Suppressor macrophage treated with lipopolysaccharide for 1 hour (primary cell): ENCODE results near the gene LIPG.
"Not testable (repeated sequence)": the region's sequence is repeated elsewhere in the genome, so short reads cannot be mapped to it uniquely, and the experiment has no call there.

ENCODE experiments used
- DNase-seq, 3 donors: peaks; one replicate each; pipeline ENCODE4 v3.0.0-alpha.2; 2020 to 2022

LIPG gene

DNA sequence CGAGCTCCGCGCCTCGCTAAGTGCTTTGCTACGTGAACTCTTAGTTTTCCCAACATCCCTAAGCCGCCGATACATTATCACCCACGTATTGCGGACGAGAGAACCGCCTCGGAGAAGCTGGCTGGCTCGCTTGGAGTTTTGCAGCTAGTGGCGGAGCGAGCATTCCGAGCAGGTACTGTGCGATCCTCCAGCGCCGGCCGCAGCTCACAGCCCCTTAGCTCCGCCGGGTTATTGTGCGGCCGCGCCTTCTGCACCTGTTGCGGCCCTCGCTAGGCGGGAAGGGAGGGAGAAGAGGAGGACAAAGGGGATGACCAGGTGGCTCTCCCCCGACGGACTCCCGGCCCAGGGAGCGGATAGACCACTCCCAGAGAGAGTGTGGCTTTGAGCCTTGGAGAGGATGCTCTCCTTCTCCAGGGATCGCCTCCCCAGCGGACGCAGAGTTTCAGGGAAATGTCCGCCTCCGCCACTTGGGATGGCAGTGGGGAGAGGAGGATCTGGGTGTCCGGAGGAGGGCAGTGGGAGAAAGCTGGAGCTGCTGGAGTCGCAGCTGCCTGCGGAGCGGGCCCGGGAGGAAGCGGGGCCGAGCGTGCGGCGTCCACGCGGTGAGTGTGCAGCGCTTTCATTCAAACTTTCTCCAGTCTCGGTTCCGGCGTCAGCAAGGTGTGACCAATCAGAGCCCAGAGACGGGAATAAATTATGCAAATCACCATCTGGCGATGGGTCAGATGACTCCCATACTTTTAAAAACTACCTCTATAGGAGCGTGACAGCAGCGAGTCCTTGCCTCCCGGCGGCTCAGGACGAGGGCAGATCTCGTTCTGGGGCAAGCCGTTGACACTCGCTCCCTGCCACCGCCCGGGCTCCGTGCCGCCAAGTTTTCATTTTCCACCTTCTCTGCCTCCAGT, at the start of gene LIPG:
TSS of gene LIPG (plus strand) at position 769 of the 905 bp plus-strand sequence. CDS start 252 bp downstream, outside the sequence.
- peak; percentile 34 to 47 (median 36) for DNase-seq

DNA sequence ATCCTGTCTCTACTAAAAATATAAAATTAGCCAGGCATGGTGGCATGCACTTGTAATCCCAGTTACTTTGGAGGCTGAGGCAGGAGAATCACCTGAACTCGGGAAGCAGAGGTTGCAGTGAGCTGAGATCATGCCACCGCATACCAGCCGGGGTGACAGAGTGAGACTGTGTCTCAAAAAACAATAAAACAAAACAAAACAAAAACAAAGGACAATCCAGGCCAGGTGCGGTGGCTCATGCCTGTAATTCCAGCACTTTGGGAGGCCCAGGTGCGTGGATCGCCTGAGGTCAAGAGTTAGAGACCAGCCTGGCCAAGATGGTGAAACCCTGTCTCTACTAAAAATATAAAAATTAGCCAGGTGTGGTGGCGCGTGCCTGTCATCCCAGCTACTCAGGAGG, 49.0 kb upstream of the LIPG start:
- not testable (repeated sequence) for DNase-seq

DNA sequence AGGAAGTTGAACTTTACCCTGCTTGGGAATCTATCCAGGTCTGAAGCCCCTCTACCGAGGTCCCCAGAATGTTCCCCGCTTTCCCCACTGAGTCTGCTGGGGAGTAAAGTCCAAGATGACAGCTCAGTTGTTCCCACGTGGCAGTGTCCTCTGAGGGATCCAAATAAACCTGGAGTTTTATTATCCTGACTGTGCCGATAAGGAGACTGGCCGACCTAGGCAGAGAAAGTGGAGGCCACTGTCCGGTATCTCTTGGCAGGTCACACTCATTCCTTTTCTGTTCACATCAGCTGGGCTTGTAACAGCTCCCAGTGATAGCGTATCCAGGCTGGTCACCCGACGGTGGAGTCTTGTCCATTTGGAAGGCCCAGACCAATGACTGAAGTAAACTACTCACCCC, 47.3 kb upstream of the LIPG start:
- no peak for DNase-seq

DNA sequence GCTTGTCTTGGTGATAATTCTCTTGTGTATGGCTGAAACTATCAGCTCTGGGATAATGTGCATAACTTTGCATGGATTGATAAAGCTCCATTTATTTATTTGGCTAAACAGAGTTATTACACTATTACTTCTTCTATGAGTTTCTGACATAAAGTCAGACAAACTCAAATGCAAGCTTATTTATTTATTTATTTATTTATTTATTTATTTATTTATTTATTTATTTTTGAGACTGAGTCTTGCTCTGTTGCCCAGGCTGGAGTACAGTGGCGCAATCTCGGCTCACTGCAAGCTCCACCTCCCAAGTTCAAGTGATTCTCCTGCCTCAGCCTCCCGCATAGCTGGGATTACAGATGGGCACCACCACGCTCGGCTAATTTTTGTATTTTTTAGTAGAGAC, 46.9 kb upstream of the LIPG start:
- not testable (repeated sequence) for DNase-seq

DNA sequence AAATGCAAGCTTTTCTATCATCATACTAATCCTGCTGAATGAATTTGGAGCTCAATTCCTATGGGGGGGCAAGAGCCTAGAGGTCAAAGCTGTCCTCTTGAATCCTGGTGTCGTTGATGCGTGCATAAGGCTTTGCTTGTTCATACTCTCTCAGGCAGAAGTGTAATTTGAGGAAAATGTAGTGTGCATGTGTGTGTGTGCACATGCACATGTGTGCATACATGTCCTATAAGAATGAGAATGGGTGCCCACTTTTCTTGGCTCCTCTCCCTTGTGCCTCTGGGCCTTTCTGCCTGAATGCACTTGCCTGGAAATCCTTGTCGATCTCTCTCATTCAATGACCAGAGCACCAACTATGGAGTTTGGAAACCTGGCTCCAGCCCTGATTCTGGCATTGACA, 46.3 kb upstream of the LIPG start:
- DNase-seq: no peak

DNA sequence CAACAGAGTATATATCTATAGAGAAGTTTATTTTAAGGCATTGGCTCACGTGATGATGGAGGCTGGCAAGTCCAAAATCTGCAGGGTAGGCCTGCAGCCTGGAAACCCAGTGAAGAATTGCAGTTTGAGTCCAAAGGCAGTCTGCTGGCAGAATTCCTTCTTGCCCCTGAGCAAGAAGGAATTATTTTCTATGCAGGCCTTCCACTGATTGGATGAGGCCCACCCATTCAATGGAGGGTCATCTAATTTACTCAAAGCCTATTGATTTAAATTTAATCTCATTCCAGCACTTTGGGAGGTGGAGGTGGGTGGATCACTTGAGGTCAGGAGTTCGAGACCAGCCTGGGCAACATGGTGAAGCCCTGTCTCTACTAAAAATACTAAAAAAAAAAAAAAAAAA, 44.4 kb upstream of the LIPG start:
- no peak for DNase-seq

DNA sequence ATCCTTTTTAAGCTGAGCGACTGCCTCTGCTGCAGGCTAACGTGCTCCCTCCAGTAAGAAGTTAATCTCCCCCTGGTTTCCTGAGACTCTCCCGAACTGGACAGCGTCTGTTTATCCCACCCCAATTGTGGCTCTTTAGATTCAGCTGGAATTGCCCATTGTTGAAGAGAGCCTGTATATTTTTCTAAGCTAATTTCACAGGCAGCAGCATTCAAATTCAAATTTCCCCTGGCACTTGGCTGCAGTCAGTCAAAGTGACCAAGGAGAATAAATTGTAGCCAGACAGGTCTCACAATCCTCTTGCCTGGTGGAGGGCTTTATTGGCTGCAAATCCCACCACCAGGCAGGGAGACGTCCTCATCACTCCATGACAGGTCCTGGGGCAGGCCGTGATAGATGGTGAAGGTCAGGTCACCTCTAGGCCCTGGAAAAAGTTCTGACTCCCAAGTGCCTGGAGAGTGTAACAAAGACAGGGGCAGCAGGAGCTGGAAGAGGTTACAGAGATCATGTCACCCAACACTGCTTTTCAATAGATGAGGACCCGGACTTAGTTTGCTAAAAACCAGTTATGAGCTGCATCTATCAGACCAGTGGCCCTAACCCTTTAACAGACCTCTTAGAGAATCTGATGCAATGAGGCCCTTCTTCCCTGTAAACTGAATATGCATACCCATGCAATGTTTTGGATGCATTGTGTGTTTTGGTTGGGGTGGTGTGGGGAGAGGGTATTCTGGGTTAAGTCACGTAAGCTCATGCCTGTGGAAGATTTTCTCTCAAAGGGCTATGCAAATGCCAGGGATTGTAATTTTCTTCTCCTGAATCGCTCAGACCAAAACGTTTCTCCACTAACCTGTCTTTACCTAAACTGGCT, 42.5 kb upstream of the LIPG start:
- no peak for DNase-seq

DNA sequence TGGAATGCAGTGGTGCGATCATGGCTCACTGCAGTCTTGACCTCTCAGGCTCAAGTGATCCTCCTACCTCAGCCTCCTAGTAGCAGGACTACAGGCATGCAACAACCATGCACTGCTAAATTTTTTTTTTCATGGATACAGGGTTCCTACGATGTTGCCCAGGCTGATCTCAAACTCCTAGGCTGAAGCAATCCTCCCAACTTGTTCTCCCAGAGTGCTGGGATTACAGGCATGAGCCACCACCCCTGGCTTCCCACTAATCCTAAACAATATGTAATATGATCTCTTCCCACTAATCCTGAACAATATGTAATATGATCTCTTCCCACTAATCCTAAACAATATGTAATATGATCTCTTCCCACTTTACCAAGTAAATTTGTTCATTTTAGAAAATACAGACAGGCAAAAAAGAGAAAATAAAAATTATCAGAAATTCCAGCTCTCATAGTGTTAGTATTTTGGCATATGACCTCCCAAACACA, 41.2 kb upstream of the LIPG start:
- DNase-seq: no peak

DNA sequence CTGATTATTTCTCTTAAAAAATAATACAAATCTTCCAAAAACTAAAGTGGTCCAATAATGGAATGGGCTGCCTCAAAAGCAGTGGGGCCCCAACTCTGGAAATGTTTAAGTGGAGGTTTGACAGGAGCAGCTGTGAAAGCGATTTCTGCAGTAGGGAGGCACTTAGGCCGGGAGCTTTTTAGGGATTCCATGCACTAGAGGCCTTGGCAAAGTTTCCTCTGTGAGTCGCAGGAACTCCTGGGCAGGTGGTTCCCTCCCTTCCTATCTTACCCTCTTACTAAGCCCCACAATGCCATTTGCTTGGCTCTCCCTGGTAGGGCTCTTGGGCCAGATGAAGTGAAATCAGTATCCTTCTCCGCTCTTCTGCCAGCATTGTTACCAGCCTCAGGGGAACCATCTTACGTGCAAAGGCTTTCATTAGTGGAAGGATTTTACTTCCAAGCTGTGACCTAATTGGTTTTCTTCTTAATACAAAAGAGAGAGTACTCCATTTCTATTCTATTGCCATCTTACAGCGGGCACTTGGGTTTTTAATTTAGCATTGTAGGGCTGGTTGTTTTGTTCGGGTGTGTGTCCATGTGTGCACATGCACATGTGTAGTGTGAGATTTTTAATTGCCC, 40.5 kb upstream of the LIPG start:
- DNase-seq: no peak

DNA sequence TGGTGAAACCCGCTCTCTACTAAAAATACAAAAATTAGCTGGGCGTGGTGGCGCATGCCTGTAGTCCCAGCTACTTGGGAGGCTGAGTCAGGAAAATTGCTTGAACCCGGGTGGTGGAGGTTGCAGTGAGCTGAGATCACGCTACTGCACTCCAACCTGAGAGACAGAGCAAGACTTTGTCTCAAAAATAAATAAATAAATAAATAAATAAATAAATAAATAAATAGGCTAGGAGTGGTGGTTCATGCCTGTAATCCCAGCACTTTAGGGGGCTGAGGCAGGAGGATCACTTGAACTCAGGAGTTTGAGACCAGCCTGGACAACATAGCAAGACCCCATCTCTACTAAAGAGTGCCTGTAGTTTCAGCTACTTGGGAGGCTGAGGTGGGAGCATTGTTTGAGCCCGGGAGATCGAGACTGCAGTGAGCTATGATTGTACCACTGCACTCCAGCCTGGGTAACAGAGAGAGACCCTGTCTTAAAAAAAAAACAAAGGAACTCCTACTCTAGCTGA, 38.2 kb upstream of the LIPG start:
- DNase-seq: not testable (repeated sequence)

DNA sequence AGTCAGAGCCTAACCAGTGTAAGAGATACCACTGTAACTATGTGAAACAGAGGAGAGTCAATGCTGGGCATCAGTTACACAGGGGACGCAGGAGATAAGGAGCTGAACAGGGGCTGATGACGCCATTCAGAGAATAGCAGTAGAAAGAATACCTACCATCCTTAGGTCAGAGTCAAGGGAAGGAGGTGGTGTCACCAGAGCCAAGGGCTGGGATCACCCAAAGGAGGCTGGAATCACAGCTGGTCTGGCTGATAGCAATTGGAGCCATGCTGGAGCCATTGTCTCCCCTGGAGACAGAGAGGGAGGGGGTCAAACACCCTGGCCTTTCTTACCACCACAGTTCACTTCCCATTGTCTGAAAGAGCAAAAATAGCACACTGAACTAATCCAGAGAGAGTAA, 37.5 kb upstream of the LIPG start:
- DNase-seq: no peak

DNA sequence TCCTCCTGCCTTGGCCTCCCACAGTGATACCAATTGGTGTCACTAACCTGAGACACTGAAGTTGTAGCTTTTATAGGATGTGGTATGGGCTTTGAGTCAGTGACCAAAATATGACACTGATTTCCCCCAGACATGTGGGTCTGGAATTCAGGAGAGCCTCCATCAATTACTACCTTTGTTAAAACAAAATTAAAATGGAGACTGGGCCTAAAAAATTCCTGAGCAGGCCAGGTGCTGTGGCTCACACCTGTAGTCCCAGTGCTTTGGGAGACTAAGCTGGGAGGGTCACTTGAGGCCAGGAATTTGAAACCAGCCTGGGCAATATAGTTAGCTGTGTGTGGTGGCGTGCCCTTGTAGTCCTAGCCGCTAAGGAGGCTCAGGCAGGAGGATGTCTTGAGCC, 36.9 kb upstream of the LIPG start:
- DNase-seq: no peak

DNA sequence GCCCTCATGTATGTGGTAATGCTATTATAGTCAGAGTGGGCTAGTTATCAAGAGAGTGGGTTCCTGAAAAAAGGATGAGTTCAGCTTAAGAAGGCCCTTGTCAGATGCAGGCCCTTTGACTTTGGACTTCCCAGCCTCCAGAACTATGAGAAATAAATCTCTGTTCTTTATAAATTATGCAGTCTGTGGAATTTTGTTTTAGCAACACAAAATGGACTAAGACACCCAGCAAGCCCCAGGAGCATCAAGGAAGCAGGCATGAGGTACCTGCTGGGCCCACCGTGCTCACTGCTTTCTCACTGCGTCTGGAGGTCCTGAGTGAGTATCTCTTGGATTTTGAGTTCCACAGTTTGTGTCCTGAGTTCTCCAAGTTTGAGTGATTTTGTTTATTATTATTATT, 35.9 kb upstream of the LIPG start:
- DNase-seq: no peak

DNA sequence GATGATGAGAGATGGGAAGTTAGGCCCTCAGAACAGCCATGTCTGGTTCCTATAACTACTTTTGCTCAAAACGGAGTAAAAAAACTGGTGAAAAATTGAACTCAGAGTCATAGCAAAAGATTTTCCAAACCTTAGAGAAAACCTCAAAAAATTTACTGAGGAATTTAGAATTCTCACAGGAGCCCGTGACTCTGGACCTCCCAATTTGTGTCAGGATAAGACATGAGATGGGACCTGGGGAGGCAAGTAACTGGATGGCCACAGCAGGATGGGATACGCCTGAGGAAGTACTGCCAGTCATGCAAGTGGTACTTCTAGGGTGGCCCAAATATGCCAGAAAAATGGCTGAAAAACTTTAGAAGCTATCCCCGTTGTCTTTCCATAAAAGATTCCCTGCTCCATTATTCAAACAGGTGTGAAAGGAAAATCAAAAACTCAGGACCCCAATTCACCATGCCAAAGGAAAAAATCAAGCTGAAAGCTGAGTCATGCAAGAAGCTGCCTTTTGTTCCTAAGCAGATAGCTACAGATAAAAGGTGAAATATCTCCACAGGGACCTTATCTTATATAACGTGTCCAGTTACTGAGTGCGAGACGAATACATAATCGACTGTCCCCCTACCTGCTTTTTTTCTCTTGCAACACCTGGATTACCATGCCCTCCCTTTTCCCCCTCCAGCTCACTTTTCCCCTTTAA, 34.1 kb upstream of the LIPG start:
- no peak for DNase-seq

DNA sequence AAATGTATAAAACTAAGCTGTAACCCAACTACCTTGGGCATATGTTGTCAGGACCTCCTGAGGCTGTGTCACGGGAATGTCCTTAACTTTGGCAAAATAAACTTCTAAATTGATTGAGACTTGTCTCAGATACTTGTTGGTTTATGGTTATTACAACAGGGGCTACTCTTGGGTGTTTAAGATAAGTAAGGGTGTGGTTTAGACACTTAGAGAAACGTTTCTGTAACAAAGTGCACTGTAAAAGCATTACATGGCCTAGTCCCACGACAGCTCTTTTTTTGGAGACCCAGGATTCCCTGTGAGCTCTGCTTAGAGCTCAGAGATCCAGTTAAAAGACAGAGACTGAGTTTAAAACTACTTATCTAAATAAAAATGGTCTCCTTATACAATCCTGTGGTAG, 32.3 kb upstream of the LIPG start:
- no peak for DNase-seq

DNA sequence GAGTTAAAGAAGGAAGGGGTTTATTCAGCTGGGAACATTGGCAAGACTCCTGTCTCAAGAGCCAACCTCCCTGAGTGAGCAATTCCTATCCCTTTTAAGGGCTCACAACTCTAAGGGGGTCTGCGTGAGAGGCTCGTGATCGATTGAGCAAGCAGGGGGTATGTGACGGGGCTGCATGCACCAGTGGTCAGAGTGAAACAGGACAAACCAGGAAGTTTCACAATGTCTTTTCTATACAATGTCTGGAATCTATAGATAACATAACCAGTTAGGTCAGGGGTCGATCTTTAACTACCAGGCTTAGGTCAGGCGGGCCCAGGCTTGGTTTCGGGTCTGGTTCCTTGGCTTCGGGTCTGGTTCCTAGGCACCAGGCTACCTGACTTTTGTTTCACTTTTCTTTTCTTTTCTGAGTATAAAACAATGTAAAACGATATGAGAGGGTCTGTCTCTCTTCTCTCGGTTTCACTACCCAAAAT, 30.1 kb upstream of the LIPG start:
- DNase-seq: peak in 2 of 3 donors; percentile 5 to 30

DNA sequence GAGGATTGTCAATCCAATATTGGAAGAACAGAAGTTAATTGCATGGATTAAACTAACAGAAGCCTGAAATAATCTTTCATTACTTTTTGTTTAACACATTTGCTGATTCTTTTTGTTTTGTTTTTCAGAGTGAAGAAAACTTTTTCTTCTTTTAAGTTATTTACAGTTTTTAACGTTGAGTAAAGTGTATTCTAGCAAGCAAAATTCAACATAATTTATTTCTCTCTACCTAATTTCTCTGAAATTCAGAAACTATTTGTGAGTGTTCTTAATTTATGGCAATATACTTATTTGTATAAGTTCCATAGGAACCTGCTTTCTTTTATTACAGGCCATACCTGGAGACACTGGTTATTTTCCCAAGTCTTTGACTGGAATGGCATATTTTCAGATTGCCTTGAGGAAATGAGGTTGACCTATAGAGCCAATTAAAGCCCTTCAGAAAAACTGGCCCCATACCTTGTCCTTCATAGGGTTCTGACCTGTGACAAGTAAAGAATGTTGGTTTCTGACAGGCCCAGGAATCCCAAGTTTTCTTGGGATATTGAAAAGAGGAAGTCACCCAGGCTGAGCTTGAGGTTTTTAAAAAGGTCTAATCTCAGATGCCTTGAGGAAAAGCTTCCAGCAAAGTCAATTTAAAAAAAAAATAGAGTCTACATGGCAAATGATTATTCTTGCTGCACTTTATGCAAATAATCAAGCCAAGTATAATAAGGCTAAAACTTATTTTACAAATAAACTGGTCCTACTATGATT, 26.8 kb upstream of the LIPG start:
- DNase-seq: no peak

DNA sequence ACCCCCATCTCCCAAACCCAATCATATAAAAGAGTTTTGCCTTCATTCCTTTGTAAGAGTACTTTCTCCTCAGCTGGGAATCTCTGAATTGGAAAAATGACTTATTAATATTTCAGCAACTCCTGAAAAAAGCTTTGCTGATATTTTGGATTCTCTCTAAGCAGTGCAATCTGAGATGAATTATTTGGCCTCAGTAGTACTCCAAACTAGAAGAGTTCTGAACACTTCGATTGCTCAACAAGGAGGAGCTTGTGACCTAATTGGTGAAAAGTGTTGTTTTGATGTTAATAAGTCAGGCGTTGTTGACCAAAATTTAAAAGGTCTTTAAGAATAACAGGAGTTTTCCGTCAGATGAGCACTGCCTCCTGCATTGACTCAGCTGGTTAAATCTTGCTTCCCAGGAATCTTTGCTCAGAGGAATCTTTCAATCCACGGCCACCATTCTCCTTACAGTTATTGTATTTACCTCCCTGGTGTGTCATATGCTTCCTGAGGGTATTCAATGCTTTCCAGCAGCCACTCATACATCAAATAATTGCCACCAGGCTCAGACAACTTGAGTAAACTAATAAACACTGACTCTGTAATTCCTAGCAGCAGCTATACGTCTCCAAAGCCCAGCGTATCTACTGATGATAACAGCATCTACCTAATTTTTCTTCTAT, 24.5 kb upstream of the LIPG start:
- no peak for DNase-seq

DNA sequence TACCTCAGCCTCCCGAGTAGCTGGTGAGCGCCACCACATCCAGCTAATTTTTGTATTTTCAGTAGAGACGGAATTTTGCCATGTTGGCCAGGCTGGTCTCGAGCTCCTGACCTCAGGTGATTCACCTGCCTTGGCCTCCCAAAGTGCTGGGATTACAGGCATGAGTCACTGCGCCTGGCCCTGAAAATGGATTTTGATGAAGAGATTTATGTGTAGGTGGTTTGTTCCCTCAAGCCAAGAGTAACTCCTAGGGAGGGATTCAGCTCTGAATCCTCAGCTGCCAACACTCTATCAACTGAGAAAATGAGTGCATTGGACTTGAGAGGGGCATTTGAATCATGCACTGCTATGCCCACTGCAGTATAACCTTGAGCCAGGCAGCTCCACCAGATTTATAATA, 17.5 kb upstream of the LIPG start:
- no peak for DNase-seq

DNA sequence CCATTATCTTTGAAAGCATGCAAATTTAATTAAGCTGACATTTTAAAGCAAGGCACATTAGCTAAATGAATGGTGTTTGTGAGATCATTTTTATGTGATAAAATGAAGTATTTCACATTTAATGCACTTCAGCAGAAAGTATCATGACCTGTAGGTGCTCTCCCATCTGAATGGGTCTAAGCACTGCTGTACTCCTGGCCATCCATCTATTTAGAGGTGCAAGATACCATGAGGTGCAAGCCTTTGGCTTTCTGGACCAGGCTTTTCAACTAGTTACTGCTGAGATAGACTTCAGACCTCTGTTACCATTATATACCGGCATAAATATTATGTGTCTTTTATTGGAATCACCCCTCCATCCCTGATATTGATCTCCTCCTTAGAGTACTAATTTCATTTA, 15.6 kb upstream of the LIPG start:
- peak in 1 of 3 donors; percentile 0 for DNase-seq
